Measurements from ENCODE around the gene SLC25A39. TPM values are rescaled to one million over a fixed set of nuclear protein-coding genes. Genes with fewer than 3 reads are reported as not detected.

SLC25A39 gene
- total RNA-seq, 1 donor from 2014 or later = 93.1 TPM

GRCh38 chr17:44283344-44284023 lies 41.1 kb downstream of the SLC25A39 start:
- Histone ChIP-seq H3K27ac (no peak overlapping the region), H3K4me3 (no peak overlapping the region), H3K36me3 (no peaks in the 10 kb centered on the region), H3K4me1 (no peaks in the 10 kb centered on the region), H3K27me3 (no peaks in the 10 kb centered on the region), H3K9me3 (no peaks in the 10 kb centered on the region)
- TF ChIP-seq CTCF (IDR thresholded peaks at IDR 0.05) = no peak
- intact Hi-C loops (cut with DNase I) = no loop called here
- no peak for DNase-seq (ENCODE audit: extremely low spot score in 2 of 2)

GRCh38 chr17:44282264-44282663 lies 42.4 kb downstream of the SLC25A39 start:
- TF ChIP-seq CTCF (IDR thresholded peaks at IDR 0.05) (no peak), POLR2A (IDR thresholded peaks at IDR 0.05) (no peak), POLR2AphosphoS5 (IDR thresholded peaks at IDR 0.05; ENCODE audit: insufficient read depth in 1 of 2, low read depth in 1 of 2) (no peak)
- H3K4me1 ChIP-seq = no peaks in the 10 kb centered on the region
- H3K27me3 ChIP-seq = no peaks in the 10 kb centered on the region
- H3K36me3 ChIP-seq = no peaks in the 10 kb centered on the region
- no peaks in the 10 kb centered on the region for H3K9me3 ChIP-seq
- no peak for DNase-seq (ENCODE audit: extremely low spot score in 2 of 2)
- H3K4me3 ChIP-seq = no peak overlapping the region
- intact Hi-C loops (cut with DNase I) = no loop called here
- H3K27ac ChIP-seq = no peak overlapping the region

GRCh38 chr17:44281570-44281969 lies 43.1 kb downstream of the SLC25A39 start:
- no peak for TF ChIP-seq CTCF (IDR thresholded peaks at IDR 0.05)
- TF ChIP-seq POLR2AphosphoS5 (IDR thresholded peaks at IDR 0.05; ENCODE audit: insufficient read depth in 1 of 2, low read depth in 1 of 2) = no peak
- no peak for TF ChIP-seq POLR2A (IDR thresholded peaks at IDR 0.05)
- intact Hi-C loops (cut with DNase I) = no loop called here
- Histone ChIP-seq H3K4me3 (no peak overlapping the region), H3K27ac (no peak overlapping the region), H3K9me3 (no peaks in the 10 kb centered on the region), H3K36me3 (no peaks in the 10 kb centered on the region), H3K27me3 (no peaks in the 10 kb centered on the region), H3K4me1 (no peaks in the 10 kb centered on the region)
- no peak for DNase-seq (ENCODE audit: extremely low spot score in 2 of 2)

- intact Hi-C loops (cut with DNase I) = no loop called here
- no peak overlapping the region for H3K27ac ChIP-seq
- TF ChIP-seq CTCF (IDR thresholded peaks at IDR 0.05) (no peak), POLR2A (IDR thresholded peaks at IDR 0.05) (no peak), POLR2AphosphoS5 (IDR thresholded peaks at IDR 0.05; ENCODE audit: insufficient read depth in 1 of 2, low read depth in 1 of 2) (no peak)
- H3K27me3 ChIP-seq = no peaks in the 10 kb centered on the region
- no peak for DNase-seq (ENCODE audit: extremely low spot score in 2 of 2)
- no peaks in the 10 kb centered on the region for H3K9me3 ChIP-seq
- H3K4me1 ChIP-seq = no peaks in the 10 kb centered on the region
- no peak overlapping the region for H3K4me3 ChIP-seq
- H3K36me3 ChIP-seq = no peaks in the 10 kb centered on the region
Measured at GRCh38 chr17:44280392-44280937, 44.2 kb downstream of the SLC25A39 start.

- H3K4me1 ChIP-seq = no peaks in the 10 kb centered on the region
- no peaks in the 10 kb centered on the region for H3K27me3 ChIP-seq
- intact Hi-C loops (cut with DNase I) = no loop called here
- no peak overlapping the region for H3K27ac ChIP-seq
- no peaks in the 10 kb centered on the region for H3K9me3 ChIP-seq
- H3K4me3 ChIP-seq = no peak overlapping the region
- no peaks in the 10 kb centered on the region for H3K36me3 ChIP-seq
- no peak for DNase-seq (ENCODE audit: extremely low spot score in 2 of 2)
- TF ChIP-seq POLR2A (IDR thresholded peaks at IDR 0.05) (no peak), POLR2AphosphoS5 (IDR thresholded peaks at IDR 0.05; ENCODE audit: insufficient read depth in 1 of 2, low read depth in 1 of 2) (peak in 1 of 2 donors; percentile 48), CTCF (IDR thresholded peaks at IDR 0.05) (no peak)
Measured at GRCh38 chr17:44279666-44280391, 44.8 kb downstream of the SLC25A39 start.

All from vagina (tissue), 2 donors.